GM23338 (cell line): ENCODE measurements around the gene GATM. TPM values are rescaled to one million over a fixed set of nuclear protein-coding genes. Genes with fewer than 3 reads are reported as not detected.

Experiments used
- ATAC-seq: fragments of 200-7000 bp; cut with Tn5 transposase; 3 replicates; pipeline ENCODE4 v1.9.1; 2020
- DNase-seq: peaks from one replicate; pipeline ENCODE4 v3.0.0-alpha.2; 2015; ENCODE audit warnings: low spot score
- H2AFZ ChIP-seq: fragments of 200-600 bp; sonication (generic); 2 replicates; pipeline ENCODE4 v1.8.0; 2016; ENCODE audit warnings: antibody characterized with exemption, mild to moderate bottlenecking, moderate library complexity
- H3F3A ChIP-seq: fragments of 200-600 bp; sonication (generic); replicated peaks from 2 replicates; pipeline ENCODE4 v1.8.0; 2017; ENCODE audit warnings: antibody characterized with exemption, mixed run types, low read depth
- H3K27ac ChIP-seq: fragments of 200-600 bp; sonication (generic); 2 replicates; pipeline ENCODE4 v1.6.1; 2016; ENCODE audit warnings: low read depth
- H3K27me3 ChIP-seq: fragments of 200-600 bp; sonication (generic); 2 replicates; pipeline ENCODE4 v1.8.0; 2016; ENCODE audit warnings: mild to moderate bottlenecking, mixed run types, moderate library complexity; ENCODE audit not compliant: insufficient read depth
- H3K36me3 ChIP-seq: fragments of 200-600 bp; sonication (generic); 2 replicates; pipeline ENCODE4 v1.8.0; 2016; ENCODE audit warnings: mild to moderate bottlenecking; ENCODE audit not compliant: insufficient read depth
- H3K4me1 ChIP-seq: fragments of 200-600 bp; sonication (generic); 2 replicates; pipeline ENCODE4 v1.8.0; 2016; ENCODE audit warnings: mild to moderate bottlenecking, moderate library complexity; ENCODE audit not compliant: insufficient read depth
- H3K4me2 ChIP-seq: fragments of 200-600 bp; sonication (generic); 2 replicates; pipeline ENCODE4 v1.7.1; 2017; ENCODE audit warnings: mixed run types
- H3K4me3 ChIP-seq: fragments of 200-600 bp; sonication (generic); 2 replicates; pipeline ENCODE4 v1.6.1; 2016; ENCODE audit warnings: mixed run types
- H3K79me2 ChIP-seq: fragments of 200-600 bp; sonication (generic); replicated peaks from 2 replicates; pipeline ENCODE4 v1.8.0; 2017; ENCODE audit warnings: mild to moderate bottlenecking; ENCODE audit not compliant: insufficient read depth
- H3K9me2 ChIP-seq: fragments of 200-600 bp; sonication (generic); 2 replicates; pipeline ENCODE4 v1.8.0; 2017; ENCODE audit not compliant: insufficient read depth
- H4K20me1 ChIP-seq: fragments of 200-600 bp; sonication (generic); replicated peaks from 2 replicates; pipeline ENCODE4 v1.8.0; 2017; ENCODE audit warnings: mild to moderate bottlenecking; ENCODE audit not compliant: insufficient read depth
- H3K27ac Mint-ChIP-seq: 2 replicates; pipeline ENCODE4 v1.8.0; 2020; ENCODE audit warnings: inconsistent platforms, mild to moderate bottlenecking, moderate library complexity, mixed read lengths
- H3K27me3 Mint-ChIP-seq: 3 replicates; pipeline ENCODE4 v1.8.0; 2022; ENCODE audit warnings: low read depth, mild to moderate bottlenecking, moderate library complexity, mixed read lengths, inconsistent platforms; ENCODE audit not compliant: insufficient read depth, poor library complexity
- H3K36me3 Mint-ChIP-seq: 3 replicates; pipeline ENCODE4 v1.8.0; 2021; ENCODE audit warnings: low read depth, mild to moderate bottlenecking, inconsistent platforms, moderate library complexity, mixed read lengths
- H3K4me1 Mint-ChIP-seq: 3 replicates; pipeline ENCODE4 v1.8.0; 2020; ENCODE audit warnings: mild to moderate bottlenecking, inconsistent platforms, mixed read lengths
- H3K4me3 Mint-ChIP-seq: 3 replicates; pipeline ENCODE4 v1.8.0; 2021; ENCODE audit warnings: moderate library complexity, mild to moderate bottlenecking, inconsistent platforms, mixed read lengths
- H3K9me3 Mint-ChIP-seq: 3 replicates; pipeline ENCODE4 v1.8.0; 2020; ENCODE audit warnings: moderate library complexity, mild to moderate bottlenecking, inconsistent platforms, mixed read lengths
- CREB1 ChIP-seq: fragments of 250-450 bp; sonication (Bioruptor Pico); IDR thresholded peaks from 2 replicates; pipeline ENCODE4 v1.5.0; 2020; ENCODE audit warnings: low read depth, mild to moderate bottlenecking, moderate library complexity
- CTCF ChIP-seq, 2 experiments: fragments of 200-600 bp in 1 of 2; sonication (generic) in 1 of 2; conservative IDR thresholded peaks; 2 replicates each; pipeline versions ENCODE4 v1.5.1 to v1.6.1; 2016 to 2017; ENCODE audit warnings: antibody characterized with exemption in 2 of 2, low read depth in 2 of 2, mild to moderate bottlenecking in 2 of 2, moderate library complexity in 1 of 2
- ETS1 ChIP-seq: IDR thresholded peaks from 2 replicates; pipeline ENCODE4 v1.6.1; 2016; ENCODE audit warnings: antibody characterized with exemption
- EZH2 ChIP-seq: fragments of 200-600 bp; sonication (generic); IDR thresholded peaks from one replicate; pipeline ENCODE4 v1.8.0; 2017; ENCODE audit warnings: antibody characterized with exemption, mild to moderate bottlenecking, low read depth; ENCODE audit not compliant: unreplicated experiment
- EZH2phosphoT487 ChIP-seq: fragments of 200-600 bp; sonication (generic); IDR thresholded peaks from one replicate; pipeline ENCODE4 v1.8.1; 2018; ENCODE audit warnings: antibody characterized with exemption; ENCODE audit not compliant: unreplicated experiment
- JUNB ChIP-seq: IDR thresholded peaks from one replicate; pipeline ENCODE4 v1.6.1; 2016; ENCODE audit warnings: antibody characterized with exemption; ENCODE audit not compliant: unreplicated experiment
- NANOG ChIP-seq: IDR thresholded peaks from 2 replicates; pipeline ENCODE4 v1.6.1; 2016; ENCODE audit warnings: antibody characterized with exemption, borderline replicate concordance
- POLR2AphosphoS5 ChIP-seq: IDR thresholded peaks from 2 replicates; pipeline ENCODE4 v1.6.1; 2016; ENCODE audit warnings: antibody characterized with exemption, low read depth
- REST ChIP-seq: IDR thresholded peaks from one replicate; pipeline ENCODE4 v1.6.1; 2018; ENCODE audit warnings: antibody characterized with exemption; ENCODE audit not compliant: unreplicated experiment
- STAT1 ChIP-seq: IDR thresholded peaks from one replicate; pipeline ENCODE4 v1.6.1; 2016; ENCODE audit warnings: antibody characterized with exemption; ENCODE audit not compliant: unreplicated experiment
- ZNF114 ChIP-seq: fragments of 250-450 bp; sonication (Bioruptor Pico); IDR thresholded peaks from 2 replicates; pipeline ENCODE4 v1.5.0; 2020; ENCODE audit warnings: mild to moderate bottlenecking, moderate library complexity
- ZNF331 ChIP-seq: fragments of 250-450 bp; sonication (Bioruptor Pico); IDR thresholded peaks from 2 replicates; pipeline ENCODE4 v1.5.0; 2020; ENCODE audit warnings: low read depth, mild to moderate bottlenecking, moderate library complexity
- ZNF462 ChIP-seq: fragments of 250-450 bp; sonication (Bioruptor Pico); IDR thresholded peaks from 2 replicates; pipeline ENCODE4 v1.5.0; 2020; ENCODE audit warnings: mild to moderate bottlenecking, moderate library complexity
- polyA plus RNA-seq: library from polyadenylated mRNA; unstranded; fragments of >200 nt; fragmentation: Nextera tagmentation; extraction: Ambion mirVana; gene quantifications from 2 replicates; pipeline ENCODE4 v1.2.1, GENCODE V29; 2016
- total RNA-seq: library from RNA; depleted of rRNA; stranded (reverse); fragments of >200 nt; shearing (Covaris generic); gene quantifications from 2 replicates; pipeline ENCODE4 v1.2.3, GENCODE V29; 2014

The GATM gene
- total and polyA plus RNA-seq, 2 experiments from 2014 or later, result 8.5 to 17.5 TPM

GRCh38 chr15:45364271-45364670 is 14.1 kb downstream of the GATM start:
- H3K36me3 ChIP-seq, result no peaks in the 10 kb centered on the region
- H3K9me2 ChIP-seq, result no peaks in the 10 kb centered on the region
- H3F3A ChIP-seq, result no peaks in the 10 kb centered on the region
- H3K4me3 ChIP-seq, result no peak overlapping the region
- no peaks in the 10 kb centered on the region for H3K27me3 ChIP-seq
- TF ChIP-seq EZH2, result no peak
- no peak for TF ChIP-seq POLR2AphosphoS5
- TF ChIP-seq ZNF331 (CRISPR knock-in tag), result no peak
- TF ChIP-seq ZNF114 (CRISPR knock-in tag), result no peak
- TF ChIP-seq CTCF (conservative IDR thresholded peaks at IDR 0.05; ENCODE audit: low read depth in 2 of 2), result no peak
- TF ChIP-seq CREB1 (CRISPR knock-in tag), result no peak
- TF ChIP-seq NANOG, result no peak
- TF ChIP-seq JUNB, result no peak
- TF ChIP-seq EZH2phosphoT487, result no peak
- TF ChIP-seq ZNF462, result no peak
- no peak for TF ChIP-seq ETS1
- no peak for TF ChIP-seq STAT1
- TF ChIP-seq REST, result no peak
- no peaks in the 10 kb centered on the region for H4K20me1 ChIP-seq
- no peaks in the 10 kb centered on the region for H3K4me1 ChIP-seq
- no peaks in the 10 kb centered on the region for H3K9me3 Mint-ChIP-seq
- H3K27ac Mint-ChIP-seq, result no peak overlapping the region
- H3K4me3 Mint-ChIP-seq, result no peak overlapping the region
- H3K27me3 Mint-ChIP-seq, result no peaks in the 10 kb centered on the region
- no peak overlapping the region for H3K4me2 ChIP-seq
- no peaks in the 10 kb centered on the region for H3K79me2 ChIP-seq
- no peak for ATAC-seq
- no peaks in the 10 kb centered on the region for H3K36me3 Mint-ChIP-seq
- H3K4me1 Mint-ChIP-seq, result no peaks in the 10 kb centered on the region
- no peak overlapping the region for H3K27ac ChIP-seq
- DNase-seq, result no peak
- H2AFZ ChIP-seq, result no peak overlapping the region
